Right lobe of liver (tissue), 4 donors: ENCODE data around the gene OR4M1.
"Not testable (repeated sequence)": the region's sequence is repeated elsewhere in the genome, so short reads cannot be mapped to it uniquely, and the experiment has no call there.

Experiments used
- POLR2A ChIP-seq: fragments of 450-650 bp; IDR thresholded peaks from one replicate; pipeline ENCODE4 v1.6.1; 2017; ENCODE audit warnings: antibody characterized with exemption, mild to moderate bottlenecking
- TF ChIP-seq, protein P1 (sequence below), 4 donors: fragments of 200-600 bp in 3 of 4; fragments of 450-650 bp in 1 of 4; IDR thresholded peaks; one replicate each; pipeline versions ENCODE4 v1.5.1 to v1.8.0; 2016 to 2022; ENCODE audit warnings: antibody characterized with exemption in 4 of 4, mild to moderate bottlenecking in 2 of 4
- donor health status: DM: no; HTN: no; CAD: no.
- donor health status: DM: no; HTN: no; CAD: no.
- donor health status: DM: no; HTN: yes; CAD: no.

DNA sequence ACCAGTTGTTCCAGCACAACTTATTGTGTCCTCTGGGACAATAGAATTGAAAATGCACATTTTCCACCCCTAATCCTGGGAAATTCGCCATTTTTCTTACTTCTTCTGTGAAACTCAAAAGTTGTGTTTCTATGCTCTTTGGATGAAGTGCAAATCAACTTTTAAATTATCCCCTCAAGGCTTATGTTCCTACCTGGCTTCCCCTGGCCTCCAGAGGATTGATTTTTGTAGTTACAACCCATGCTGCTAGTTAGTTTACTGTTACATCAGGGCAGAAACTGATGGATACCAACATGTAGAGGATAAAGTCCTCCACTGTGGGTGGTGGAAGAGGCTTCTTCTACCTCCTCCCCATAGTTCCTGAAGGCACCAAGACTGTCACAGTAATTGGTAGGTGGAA, at the start of gene OR4M1:
- not testable (repeated sequence) for TF ChIP-seq POLR2A
- TF ChIP-seq, protein P1, sequence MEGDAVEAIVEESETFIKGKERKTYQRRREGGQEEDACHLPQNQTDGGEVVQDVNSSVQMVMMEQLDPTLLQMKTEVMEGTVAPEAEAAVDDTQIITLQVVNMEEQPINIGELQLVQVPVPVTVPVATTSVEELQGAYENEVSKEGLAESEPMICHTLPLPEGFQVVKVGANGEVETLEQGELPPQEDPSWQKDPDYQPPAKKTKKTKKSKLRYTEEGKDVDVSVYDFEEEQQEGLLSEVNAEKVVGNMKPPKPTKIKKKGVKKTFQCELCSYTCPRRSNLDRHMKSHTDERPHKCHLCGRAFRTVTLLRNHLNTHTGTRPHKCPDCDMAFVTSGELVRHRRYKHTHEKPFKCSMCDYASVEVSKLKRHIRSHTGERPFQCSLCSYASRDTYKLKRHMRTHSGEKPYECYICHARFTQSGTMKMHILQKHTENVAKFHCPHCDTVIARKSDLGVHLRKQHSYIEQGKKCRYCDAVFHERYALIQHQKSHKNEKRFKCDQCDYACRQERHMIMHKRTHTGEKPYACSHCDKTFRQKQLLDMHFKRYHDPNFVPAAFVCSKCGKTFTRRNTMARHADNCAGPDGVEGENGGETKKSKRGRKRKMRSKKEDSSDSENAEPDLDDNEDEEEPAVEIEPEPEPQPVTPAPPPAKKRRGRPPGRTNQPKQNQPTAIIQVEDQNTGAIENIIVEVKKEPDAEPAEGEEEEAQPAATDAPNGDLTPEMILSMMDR (IDR thresholded peaks at IDR 0.05): not testable (repeated sequence)
